B cell (primary cell): Measurements from ENCODE around the gene SETBP1. TPM values are rescaled to one million over a fixed set of nuclear protein-coding genes. Genes with fewer than 3 reads are reported as not detected.

ENCODE experiments used
- ATAC-seq: fragments of 200-7000 bp; cut with Tn5 transposase; one replicate; pipeline ENCODE4 v1.10.0; 2021; ENCODE audit warnings: low read depth, mild to moderate bottlenecking, moderate number of reproducible peaks, moderate library complexity
- CTCF ChIA-PET: fragments of 350-600 bp; sonication (Branson Sonifier 250); formaldehyde crosslinking; loops from one replicate; lab custom pipeline; 2021; ENCODE audit warnings: antibody characterized with exemption, inconsistent platforms; lab: Charles Lee
- POLR2A ChIA-PET: fragments of 350-600 bp; sonication (Branson Sonifier 250); formaldehyde crosslinking; loops from one replicate; lab custom pipeline; 2021; ENCODE audit warnings: antibody characterized with exemption; lab: Charles Lee
- DNase-seq: peaks from one replicate; pipeline ENCODE4 v3.0.0; 2013
- H2AFZ ChIP-seq: 2 replicates; pipeline ENCODE4 v1.6.1; 2012; ENCODE audit warnings: mild to moderate bottlenecking, low read depth, low read length; ENCODE audit not compliant: insufficient read depth, poor library complexity, severe bottlenecking
- H3K27ac ChIP-seq, 2 donors: 1 replicate in 1 of 2; 2 replicates in 1 of 2; pipeline ENCODE4 v1.5.1; 2012 to 2013; ENCODE audit warnings: low read length in 2 of 2, mild to moderate bottlenecking in 2 of 2, moderate library complexity in 1 of 2
- H3K27me3 ChIP-seq, 4 experiments: fragments of 200-600 bp in 1 of 4; sonication (generic) in 1 of 4; replicated peaks in 1 of 4; 1 replicate in 2 of 4; 2 replicates in 2 of 4; pipeline versions ENCODE4 v1.6.1 to v1.7.0; 2013 to 2016; ENCODE audit warnings: low read length in 3 of 4, mild to moderate bottlenecking in 2 of 4, mixed read lengths in 1 of 4, moderate library complexity in 1 of 4; ENCODE audit not compliant: insufficient read depth in 4 of 4, control insufficient read depth in 3 of 4; ENCODE audit errors: control extremely low read depth in 1 of 4
- H3K36me3 ChIP-seq, 2 experiments: replicated peaks in 1 of 2; 1 replicate in 1 of 2; 2 replicates in 1 of 2; pipeline versions ENCODE4 v1.6.1 to v1.7.1; 2013; ENCODE audit warnings: low read length in 1 of 2; ENCODE audit not compliant: insufficient read depth in 2 of 2, control insufficient read depth in 1 of 2; ENCODE audit errors: control extremely low read depth in 1 of 2, extremely low read depth in 1 of 2
- H3K4me1 ChIP-seq, 2 donors: fragments of 200-600 bp in 1 of 2; sonication (generic) in 1 of 2; 1 replicate in 1 of 2; 2 replicates in 1 of 2; pipeline versions ENCODE4 v1.5.1 to v1.6.1; 2013 to 2017; ENCODE audit warnings: low read length in 2 of 2; ENCODE audit not compliant: control insufficient read depth in 2 of 2, insufficient read depth in 2 of 2
- H3K4me2 ChIP-seq: replicated peaks from 2 replicates; pipeline ENCODE3; 2012; ENCODE audit warnings: mild to moderate bottlenecking, low read depth, low read length; ENCODE audit not compliant: poor library complexity, severe bottlenecking
- H3K4me3 ChIP-seq, 5 experiments: fragments of 200-600 bp in 1 of 5; sonication (generic) in 1 of 5; 1 replicate in 3 of 5; 2 replicates in 2 of 5; pipeline versions ENCODE4 v1.5.1 to v1.7.0; 2011 to 2016; ENCODE audit warnings: low read length in 4 of 5, mild to moderate bottlenecking in 4 of 5, low read depth in 2 of 5, control low read depth in 1 of 5, moderate library complexity in 1 of 5; ENCODE audit not compliant: insufficient read depth in 1 of 5; ENCODE audit errors: control extremely low read depth in 1 of 5, extremely low read depth in 1 of 5
- H3K79me2 ChIP-seq: fragments of 200-600 bp; sonication (generic); one replicate; pipeline ENCODE4 v1.6.0; 2016; ENCODE audit warnings: low read length; ENCODE audit not compliant: control insufficient read depth, insufficient read depth
- H3K9ac ChIP-seq: fragments of 200-600 bp; sonication (generic); 2 replicates; pipeline ENCODE4 v1.6.1; 2017; ENCODE audit warnings: mild to moderate bottlenecking, low read length, moderate library complexity
- H3K9me3 ChIP-seq, 3 donors: one replicate each; pipeline versions ENCODE4 v1.6.1 to v1.7.1; 2013; ENCODE audit warnings: low read length in 2 of 3; ENCODE audit not compliant: control insufficient read depth in 2 of 3, insufficient read depth in 1 of 3; ENCODE audit errors: control extremely low read depth in 1 of 3
- H4K20me1 ChIP-seq: 2 replicates; pipeline ENCODE4 v1.6.0; 2012; ENCODE audit warnings: mild to moderate bottlenecking, low read length; ENCODE audit not compliant: insufficient read depth, control insufficient read depth, poor library complexity, severe bottlenecking
- H3K27ac Mint-ChIP-seq: one replicate; pipeline ENCODE4 v1.8.0; 2021; ENCODE audit warnings: mixed read lengths
- H3K27me3 Mint-ChIP-seq: one replicate; pipeline ENCODE4 v1.8.0; 2021; ENCODE audit warnings: mixed read lengths
- H3K4me1 Mint-ChIP-seq: one replicate; pipeline ENCODE4 v1.8.0; 2021; ENCODE audit warnings: mixed read lengths
- H3K4me3 Mint-ChIP-seq: one replicate; pipeline ENCODE4 v1.8.0; 2021; ENCODE audit warnings: mixed read lengths
- H3K9me3 Mint-ChIP-seq: one replicate; pipeline ENCODE4 v1.8.0; 2022; ENCODE audit warnings: mixed read lengths; ENCODE audit not compliant: insufficient read depth
- EZH2 ChIP-seq: IDR thresholded peaks from 2 replicates; pipeline ENCODE4 v1.6.1; 2012; ENCODE audit warnings: borderline replicate concordance, low read depth, mild to moderate bottlenecking, moderate library complexity, low read length; ENCODE audit not compliant: insufficient read depth, poor library complexity, severe bottlenecking
- WGBS: methylation state at CpG from one replicate; pipeline ENCODE4 v1.1.5; 2013; ENCODE audit warnings: missing lambda C conversion rate; ENCODE audit not compliant: insufficient coverage; 5-methylcytosine and 5-hydroxymethylcytosine counted together
- intact Hi-C: fragments of 100-400 bp; cut with micrococcal nuclease; formaldehyde crosslinking; loops from one replicate; pipeline ENCODE4 v1.10.0; 2022
- polyA plus RNA-seq: library from polyadenylated mRNA; depleted of rRNA; stranded (reverse); fragments of >200 nt; gene quantifications from 2 replicates; pipeline ENCODE4 v1.2.3, GENCODE V29; 2012
- total RNA-seq, 2 donors: library from RNA; stranded (reverse); fragments of 120-200 nt in 1 of 2; gene quantifications; 1 replicate in 1 of 2; 2 replicates in 1 of 2; pipeline versions ENCODE4 v1.2.3 to v1.2.4, GENCODE V29; 2013 to 2022
- TF ChIP-seq, protein P1 (sequence below): fragments of 200-600 bp; IDR thresholded peaks from one replicate; pipeline ENCODE4 v1.8.0; 2022; ENCODE audit warnings: antibody characterized with exemption, mild to moderate bottlenecking

SETBP1 gene
- total and polyA plus RNA-seq, 2 donors (not counting 1 experiment from before 2014, with no cell fraction given), result 15.1 to 129 TPM

DNA sequence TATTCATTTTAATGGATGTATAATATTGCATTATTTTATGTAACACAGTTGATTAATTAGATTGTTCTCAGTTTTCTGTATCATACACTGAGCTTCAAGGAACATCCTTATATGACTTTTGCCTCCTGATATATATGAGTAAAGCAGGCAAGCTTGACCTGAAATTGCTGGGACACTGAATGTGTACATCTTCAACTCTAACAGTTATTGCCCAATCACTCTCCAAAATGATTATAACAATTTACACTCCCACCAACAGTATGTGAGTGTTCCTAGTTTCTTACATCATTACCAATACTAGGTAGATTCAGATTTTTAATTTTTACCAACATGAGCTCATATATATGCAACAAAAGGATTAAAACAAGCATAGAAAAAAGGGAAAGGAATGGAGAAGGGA is 379.4 kb downstream of the SETBP1 start:
- no peaks in the 10 kb centered on the region for H3K27me3 ChIP-seq
- ATAC-seq, result no peak
- peaks cover 3% of the 10 kb centered on the region for H3K4me1 Mint-ChIP-seq
- H3K36me3 ChIP-seq, result peaks cover 5 to 19% of the 10 kb centered on the region in 2 experiments
- no peaks in the 10 kb centered on the region for H3K79me2 ChIP-seq
- H3K9me3 Mint-ChIP-seq, result no peaks in the 10 kb centered on the region
- H4K20me1 ChIP-seq, result no peaks in the 10 kb centered on the region
- DNase-seq, result no peak
- no peaks in the 10 kb centered on the region for H3K4me1 ChIP-seq
- no peak overlapping the region for H3K4me2 ChIP-seq
- no peak overlapping the region for H3K9ac ChIP-seq
- intact Hi-C loops, result no loop called here
- no peaks in the 10 kb centered on the region for H3K27me3 Mint-ChIP-seq
- ChIA-PET CTCF (no interaction called here), POLR2A (no interaction called here)
- no peak overlapping the region for H3K4me3 Mint-ChIP-seq
- H3K9me3 ChIP-seq, result peaks cover 0 to 12% (median 0%) of the 10 kb centered on the region in 3 donors
- H3K27ac ChIP-seq, result no peak overlapping the region
- no peak overlapping the region for H3K27ac Mint-ChIP-seq
- no peak overlapping the region for H3K4me3 ChIP-seq
- no peak overlapping the region for H2AFZ ChIP-seq
- TF ChIP-seq, protein P1, sequence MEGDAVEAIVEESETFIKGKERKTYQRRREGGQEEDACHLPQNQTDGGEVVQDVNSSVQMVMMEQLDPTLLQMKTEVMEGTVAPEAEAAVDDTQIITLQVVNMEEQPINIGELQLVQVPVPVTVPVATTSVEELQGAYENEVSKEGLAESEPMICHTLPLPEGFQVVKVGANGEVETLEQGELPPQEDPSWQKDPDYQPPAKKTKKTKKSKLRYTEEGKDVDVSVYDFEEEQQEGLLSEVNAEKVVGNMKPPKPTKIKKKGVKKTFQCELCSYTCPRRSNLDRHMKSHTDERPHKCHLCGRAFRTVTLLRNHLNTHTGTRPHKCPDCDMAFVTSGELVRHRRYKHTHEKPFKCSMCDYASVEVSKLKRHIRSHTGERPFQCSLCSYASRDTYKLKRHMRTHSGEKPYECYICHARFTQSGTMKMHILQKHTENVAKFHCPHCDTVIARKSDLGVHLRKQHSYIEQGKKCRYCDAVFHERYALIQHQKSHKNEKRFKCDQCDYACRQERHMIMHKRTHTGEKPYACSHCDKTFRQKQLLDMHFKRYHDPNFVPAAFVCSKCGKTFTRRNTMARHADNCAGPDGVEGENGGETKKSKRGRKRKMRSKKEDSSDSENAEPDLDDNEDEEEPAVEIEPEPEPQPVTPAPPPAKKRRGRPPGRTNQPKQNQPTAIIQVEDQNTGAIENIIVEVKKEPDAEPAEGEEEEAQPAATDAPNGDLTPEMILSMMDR, result no peak
- TF ChIP-seq EZH2, result no peak

DNA sequence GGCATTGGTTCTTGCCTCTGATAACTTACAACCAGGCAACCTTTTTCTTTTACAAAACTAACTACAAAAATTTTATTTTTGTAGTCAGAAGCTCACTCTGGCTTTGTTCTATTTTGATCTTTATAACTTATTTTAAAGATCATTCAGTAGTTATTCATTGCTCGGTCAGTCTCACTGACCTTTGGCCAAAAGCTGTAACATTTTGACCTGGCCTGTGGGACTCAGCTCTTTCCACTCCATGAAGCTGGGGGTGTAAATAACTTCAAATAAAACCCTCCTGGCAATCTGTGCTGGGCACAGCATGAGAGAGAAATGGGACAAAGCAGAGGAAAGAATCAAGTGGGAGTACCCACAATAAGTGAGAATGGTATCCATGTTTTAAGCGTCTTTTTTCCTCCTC is 380.7 kb downstream of the SETBP1 start:
- Mint-ChIP-seq H3K4me1 (peaks cover 15% of the 10 kb centered on the region), H3K27me3 (no peaks in the 10 kb centered on the region), H3K9me3 (no peaks in the 10 kb centered on the region), H3K27ac (no peak overlapping the region), H3K4me3 (no peak overlapping the region)
- no peak overlapping the region for H3K27ac ChIP-seq
- H3K9me3 ChIP-seq, result peaks cover 0 to 12% (median 0%) of the 10 kb centered on the region in 3 donors
- no peak overlapping the region for H3K4me3 ChIP-seq
- no peaks in the 10 kb centered on the region for H3K27me3 ChIP-seq
- H4K20me1 ChIP-seq, result no peaks in the 10 kb centered on the region
- H3K4me2 ChIP-seq, result no peak overlapping the region
- CTCF ChIA-PET, result no interaction called here
- ATAC-seq, result no peak
- POLR2A ChIA-PET, result no interaction called here
- H2AFZ ChIP-seq, result no peak overlapping the region
- peaks cover 5 to 19% of the 10 kb centered on the region in 2 experiments for H3K36me3 ChIP-seq
- DNase-seq, result no peak
- H3K79me2 ChIP-seq, result no peaks in the 10 kb centered on the region
- intact Hi-C loops, result no loop called here
- H3K4me1 ChIP-seq, result peaks cover 9 to 10% of the 10 kb centered on the region in 2 donors
- WGBS, result no CpG with 5 or more reads among the region's 2 CpGs
- no peak for TF ChIP-seq EZH2
- TF ChIP-seq, protein P1, result no peak
- H3K9ac ChIP-seq, result no peak overlapping the region
